Stimulated activated CD8-positive, alpha-beta memory T cell treated with anti-CD3 and anti-CD28 coated beads, Interleukin-2, amount 100 ng/mL, for 48 hours (primary cell): ENCODE results near the gene GOLT1A.

ENCODE experiments used
- DNase-seq, 2 donors: peaks; one replicate each; pipeline ENCODE4 v3.0.0-alpha.2; 2020; ENCODE audit warnings: low read depth in 2 of 2

GOLT1A gene

DNA sequence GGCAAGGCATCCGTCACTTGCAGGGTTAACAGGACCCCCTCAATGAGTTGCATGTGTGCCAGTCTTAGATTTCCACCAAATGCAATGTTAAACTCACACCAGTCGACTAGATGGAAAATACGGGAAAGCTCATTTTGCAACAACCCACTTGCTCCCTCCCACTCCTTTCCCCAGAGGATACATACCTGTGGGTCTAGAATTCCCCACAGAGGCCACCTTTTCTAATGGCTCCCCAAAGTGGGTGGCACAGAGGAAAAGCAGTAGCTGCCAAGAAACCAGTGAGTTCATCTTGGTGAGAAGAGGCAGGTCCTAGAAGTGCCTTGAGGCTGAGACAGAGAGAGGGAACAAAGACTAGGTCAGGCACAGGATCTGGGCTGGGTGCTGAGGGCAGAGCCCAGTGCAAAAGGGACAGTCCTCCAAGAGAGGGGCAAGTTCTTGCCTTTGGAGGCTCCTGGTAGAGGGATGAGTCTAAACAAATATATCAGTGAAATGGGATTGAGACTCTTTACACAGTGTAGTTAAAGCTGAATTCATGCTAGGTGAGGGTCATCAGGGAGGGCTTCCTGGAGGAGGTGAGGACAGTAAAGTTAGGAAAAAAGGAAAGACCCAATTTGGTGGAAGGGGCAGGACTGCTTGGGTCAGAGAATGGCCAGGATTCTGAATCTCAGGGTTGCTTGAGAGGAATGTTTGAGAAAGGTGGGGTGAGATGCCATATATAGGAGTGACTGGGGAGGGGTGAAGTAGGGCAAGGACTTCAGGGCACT lies 21.0 kb downstream of the GOLT1A start:
- no peak for DNase-seq

DNA sequence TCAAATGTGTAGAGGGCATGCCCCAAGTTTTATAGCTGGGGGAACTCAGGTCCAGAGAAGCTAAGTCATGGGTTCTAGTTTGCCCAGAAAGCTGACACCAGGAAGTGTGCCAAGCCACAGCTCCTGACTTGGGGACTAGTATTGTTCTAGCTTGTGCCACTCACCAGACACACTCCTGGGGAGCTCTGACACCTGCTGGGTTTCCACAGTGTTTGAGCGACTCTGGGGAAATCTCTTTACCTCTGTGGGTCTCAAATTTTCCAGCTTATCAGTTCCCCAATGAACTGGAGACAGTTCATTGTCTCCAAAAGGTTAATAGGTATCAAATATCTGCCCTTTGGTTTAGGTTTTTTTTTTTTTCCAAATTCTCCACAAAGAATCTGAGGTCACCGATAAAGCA lies 21.7 kb downstream of the GOLT1A start:
- DNase-seq: no peak

DNA sequence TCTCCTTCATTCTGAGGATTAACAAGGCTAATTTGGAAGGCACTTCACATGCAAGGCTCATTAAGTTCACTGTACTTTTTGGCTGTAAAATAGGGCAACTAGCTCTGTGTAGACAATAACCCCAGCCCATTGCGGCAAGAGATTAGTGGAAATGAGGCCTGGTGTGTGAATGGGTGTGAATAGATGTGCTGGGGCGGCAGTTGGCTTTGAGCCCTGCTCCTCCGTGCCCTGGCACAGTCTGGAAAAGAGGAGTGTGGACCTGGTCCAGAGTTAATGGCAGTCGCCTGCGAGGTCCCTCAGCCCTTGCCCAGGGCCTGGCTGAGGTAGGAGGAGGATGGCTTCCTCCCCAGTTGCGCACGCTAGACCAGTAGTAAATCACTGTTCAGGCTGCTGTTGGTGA lies 22.3 kb downstream of the GOLT1A start:
- DNase-seq: no peak

DNA sequence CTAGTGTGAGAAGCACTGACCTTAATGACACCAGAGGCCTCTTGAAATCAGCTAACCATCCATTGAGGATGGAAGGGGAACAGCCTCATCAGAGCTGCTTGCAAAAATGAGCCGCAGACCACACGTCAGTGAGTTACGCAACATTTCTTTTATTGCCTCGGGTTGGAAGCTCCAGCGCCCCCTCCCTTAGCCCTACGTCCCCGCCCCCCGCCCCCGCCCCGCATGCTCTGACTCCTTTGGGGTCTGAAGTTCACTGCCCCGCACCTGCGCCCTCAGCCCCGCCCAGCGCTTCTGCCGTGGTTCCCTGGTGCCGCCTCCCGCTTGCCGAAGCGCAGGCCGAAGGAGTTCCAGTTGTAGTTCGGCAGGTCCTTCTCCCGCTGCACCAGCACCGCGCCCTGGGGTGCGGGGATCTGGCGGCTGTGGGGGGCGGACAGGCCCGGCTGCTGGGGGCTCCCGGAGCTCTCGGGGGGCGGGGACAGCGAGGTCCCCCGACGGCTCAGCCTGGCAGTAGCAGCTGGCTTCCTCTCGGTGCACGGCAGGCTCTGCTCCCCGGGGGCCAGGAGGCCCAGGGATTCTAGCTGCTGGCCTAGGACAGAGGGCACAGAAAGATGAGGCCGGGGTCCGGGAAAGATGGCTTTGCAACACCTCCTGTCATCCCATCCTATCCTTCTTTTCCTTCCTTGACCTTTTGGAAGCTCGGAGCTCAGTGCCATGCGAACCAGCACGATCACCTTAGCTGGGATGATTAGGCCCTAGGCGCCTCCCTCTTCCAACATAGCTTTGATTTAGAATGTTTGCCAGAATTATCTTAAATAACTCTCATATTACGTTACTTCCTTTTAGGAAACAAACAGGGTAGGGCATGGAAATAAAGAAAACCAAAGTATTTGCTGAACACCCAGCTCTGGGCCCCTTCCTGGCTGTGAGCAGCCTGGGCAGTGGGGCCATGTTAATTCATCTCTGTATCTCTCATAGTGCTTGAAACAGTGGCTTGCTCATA lies 23.3 kb downstream of the GOLT1A start:
- peak in 1 of 2 donors; percentile 13 for DNase-seq

DNA sequence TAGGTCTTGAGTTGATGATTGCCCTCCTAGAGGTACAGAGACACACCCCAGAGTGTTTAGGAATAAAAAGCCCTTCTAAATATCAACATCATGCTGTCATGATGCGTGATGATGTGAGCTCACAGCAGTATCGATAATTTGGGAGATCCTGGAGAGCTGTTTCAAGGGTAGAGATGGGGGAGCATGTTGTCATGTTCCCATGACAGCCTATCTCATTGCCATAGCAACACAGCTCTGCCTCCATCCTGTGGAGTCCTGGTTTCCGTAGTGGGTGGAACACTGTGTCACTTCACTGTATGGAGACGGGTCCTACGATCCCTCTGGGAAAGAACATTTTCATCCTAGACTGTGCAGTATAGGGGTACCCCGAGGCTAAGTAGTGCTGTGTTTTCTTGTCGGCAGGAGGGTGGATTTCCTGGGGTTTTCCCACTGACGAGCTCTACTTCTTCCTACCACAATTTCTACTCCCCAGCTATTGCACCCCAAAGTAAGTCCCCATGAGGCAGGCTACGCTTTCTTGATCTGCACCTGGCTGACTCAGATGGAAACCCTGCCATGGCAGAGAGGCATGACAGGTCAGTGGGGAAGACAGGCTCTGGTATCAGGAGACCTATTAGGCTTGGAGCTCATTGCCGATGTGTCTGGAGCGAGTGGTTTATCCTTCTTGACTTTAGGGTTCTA lies 24.7 kb downstream of the GOLT1A start:
- no peak for DNase-seq

DNA sequence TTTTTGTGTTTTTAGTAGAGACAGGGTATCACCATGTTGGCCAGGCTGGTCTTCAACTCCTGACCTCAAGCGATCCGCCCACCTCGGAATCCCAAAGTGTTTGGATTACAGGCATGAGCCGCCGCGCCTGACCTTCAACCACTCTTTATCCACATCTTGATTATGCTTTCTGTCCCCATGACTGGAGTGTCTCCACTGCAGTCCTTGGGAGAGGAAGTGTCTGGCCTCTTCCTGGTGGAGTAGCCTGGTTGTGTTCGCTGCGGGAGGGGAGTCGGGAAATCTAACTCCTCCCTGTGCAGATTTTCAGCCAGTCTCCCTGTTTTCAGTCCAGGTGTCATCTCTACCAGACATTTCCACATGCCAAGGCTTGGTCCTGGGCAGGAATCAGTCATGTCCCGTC lies 27.2 kb downstream of the GOLT1A start:
- no peak for DNase-seq

DNA sequence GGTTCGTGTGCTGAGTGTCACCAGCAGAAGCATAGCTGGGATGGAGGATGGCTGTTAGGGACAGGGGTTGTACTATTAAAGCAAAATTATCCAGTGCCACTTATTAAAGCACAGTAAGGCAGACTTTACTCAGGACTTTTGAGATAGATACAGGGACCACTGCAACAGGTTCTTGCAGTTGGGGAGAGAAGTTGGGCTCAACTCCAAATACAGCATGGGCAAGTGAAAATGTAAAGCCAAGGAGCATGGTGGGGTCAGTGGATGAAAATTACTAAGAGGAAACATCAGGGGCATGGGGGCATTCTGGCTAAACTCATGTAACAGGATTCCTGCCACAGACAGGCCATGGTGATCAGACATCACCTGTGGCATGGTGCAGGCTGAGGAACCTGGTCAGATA lies 32.7 kb downstream of the GOLT1A start:
- DNase-seq: no peak

DNA sequence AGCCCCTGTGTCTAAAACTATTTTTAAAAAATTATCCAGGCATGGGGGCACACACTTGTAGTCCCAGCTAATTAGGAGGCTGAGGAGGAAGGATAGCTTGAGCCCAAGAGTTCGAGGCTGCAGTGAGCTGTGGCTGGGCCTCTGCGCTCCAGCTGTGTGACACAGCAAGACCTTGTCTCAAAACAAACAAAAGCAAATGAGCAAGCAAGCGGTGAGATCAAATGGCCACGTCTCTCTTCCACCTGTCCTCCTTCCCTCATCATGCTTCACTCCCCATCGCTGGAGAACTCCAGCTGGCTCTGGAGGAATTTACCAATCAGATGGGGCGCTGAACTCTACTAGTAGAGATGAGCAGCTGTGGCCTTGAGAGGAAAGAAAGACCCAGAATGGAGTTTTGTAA lies 33.7 kb downstream of the GOLT1A start:
- DNase-seq: no peak

DNA sequence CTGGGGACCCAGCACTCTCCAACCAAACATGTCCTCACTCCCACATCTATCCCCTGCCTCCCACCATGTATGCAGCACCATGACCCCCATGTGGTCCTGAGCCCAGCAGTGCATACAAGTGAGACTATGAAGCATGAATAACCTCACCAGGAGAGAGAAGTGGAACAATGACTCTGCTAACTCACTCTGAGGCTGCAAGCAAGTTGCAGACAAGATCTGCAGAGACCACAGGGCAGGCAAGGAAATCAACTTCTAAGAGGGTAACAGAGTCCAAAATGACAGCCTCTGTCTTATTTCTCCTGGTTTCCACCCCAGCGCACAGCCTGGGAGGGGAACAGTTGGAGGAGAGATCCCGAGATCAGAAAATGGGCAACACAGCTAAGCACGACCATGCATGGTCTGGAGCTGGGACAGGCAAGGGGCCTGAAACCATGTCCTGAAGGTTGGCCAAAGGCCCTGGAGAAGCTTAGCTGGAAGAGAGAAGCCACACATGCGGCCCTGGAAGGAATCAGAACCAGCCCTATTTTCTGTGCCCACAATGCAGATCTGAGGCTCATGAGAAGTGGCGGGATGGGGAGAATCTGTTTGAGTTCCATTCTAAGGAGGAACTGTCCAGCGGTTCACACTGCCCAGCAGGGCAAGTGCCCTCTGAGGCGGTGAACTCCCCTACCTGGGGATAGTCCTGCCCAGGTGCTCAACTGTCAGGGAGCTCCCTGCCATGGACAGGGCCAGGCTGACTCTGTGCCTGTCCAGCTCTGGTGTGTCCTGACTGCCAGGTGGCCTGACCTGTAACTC lies 35.1 kb downstream of the GOLT1A start:
- no peak for DNase-seq

DNA sequence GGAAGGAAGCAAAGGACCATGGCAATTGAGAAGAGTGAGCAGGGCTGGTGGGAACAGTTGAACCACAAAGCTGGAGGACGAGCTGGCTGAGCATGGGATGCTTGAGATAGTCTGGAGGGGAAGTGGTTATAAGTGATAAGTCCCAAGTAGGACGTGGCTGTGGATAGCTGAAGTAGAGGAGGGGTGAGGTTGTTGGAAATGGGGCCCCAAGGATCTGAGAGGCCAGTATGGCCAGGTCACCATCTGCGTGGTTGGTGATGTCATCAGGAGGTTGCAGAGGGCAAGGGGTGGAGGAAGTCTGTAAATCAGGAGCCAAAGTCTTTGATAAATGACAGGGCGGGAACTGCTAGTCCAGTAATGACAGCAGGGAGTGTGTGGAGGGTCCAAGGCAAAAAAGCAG lies 36.7 kb downstream of the GOLT1A start:
- no peak for DNase-seq

DNA sequence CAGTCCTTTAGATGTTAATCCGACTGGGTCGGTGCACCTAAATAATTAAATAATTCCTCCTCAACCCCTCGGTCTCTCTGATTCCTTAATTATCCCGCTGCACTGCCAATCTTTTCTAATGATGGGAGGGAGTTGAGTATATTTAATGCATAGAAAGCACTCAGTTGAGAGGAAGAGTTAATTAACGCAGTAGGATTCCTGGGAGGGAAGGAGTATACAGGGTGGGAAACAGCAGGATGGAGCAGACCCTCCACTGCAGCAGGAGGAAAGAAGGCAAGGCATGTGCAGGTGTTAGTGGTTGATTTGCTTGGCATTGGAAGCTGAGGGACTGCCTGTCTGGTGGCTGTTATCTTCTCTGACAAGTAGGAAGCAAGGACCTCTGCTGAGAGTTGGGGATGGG lies 37.7 kb downstream of the GOLT1A start:
- no peak for DNase-seq

DNA sequence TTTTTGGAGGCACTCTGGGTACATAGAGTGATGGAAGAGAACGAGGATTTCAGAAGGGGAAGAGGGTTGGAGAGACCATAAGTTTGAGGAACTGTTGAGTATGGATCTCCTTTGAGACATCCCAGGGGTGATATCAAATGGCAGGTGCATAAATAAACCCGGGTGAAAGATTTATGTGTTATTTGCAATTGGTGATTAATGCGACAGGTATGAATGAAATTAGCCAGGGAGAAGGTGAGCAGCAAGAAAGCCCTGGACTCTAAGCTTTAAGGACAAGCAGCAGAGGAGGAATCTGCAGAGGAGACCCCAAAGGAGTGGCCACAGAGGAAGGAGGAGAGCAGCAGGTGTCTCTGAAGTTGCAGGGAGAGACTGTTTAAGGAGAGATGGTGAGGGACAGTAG lies 38.8 kb downstream of the GOLT1A start:
- no peak for DNase-seq

DNA sequence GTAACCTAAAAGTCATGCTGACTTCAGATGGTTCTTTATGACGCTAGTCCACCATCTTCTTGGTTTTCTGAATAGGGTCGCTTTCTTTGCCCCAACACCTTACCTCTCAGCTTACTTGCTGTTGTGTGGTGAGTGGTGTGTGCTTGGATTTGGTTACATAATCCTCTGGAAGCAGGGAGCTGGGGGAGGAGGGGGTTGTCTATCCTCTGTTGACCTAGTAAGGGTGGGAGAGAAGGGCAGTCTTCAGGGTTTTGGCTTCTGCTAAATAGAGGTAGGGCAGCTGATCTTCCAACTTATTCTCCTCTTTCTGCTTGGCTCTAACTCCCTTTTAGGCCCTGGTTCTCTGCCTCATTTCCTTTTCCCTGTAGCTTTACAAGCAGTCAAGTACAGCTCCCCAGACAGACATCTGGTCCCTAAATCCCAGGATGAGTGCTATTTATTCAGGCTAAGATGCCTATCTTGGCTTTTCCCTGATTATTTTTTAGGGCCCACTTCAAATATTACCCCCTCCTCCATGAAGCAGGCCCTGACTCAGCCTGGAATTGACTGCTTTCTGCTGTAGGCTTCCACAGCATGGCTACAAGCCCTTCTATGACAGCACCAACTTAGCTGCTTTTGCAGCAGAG lies 41.3 kb downstream of the GOLT1A start:
- DNase-seq: no peak

DNA sequence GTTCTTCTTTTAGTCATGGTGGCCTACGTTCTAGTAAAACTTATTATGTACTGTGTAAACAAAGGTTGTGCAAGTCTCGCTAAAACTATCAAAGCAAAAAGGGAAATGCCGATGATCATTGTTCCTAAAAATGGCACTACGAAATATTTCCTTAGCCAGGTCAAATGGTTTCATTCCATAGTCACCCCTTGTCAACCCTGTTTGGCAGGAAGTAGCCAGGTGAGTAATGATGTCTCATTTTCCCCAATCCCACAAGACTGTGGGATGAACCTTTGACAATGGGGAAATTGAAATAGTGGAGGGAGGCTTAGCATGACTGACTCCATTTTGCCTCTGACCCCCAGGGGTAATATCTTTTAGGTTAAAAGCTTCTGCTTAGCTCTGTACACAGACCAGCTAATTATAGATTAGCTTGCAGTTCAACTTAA lies 42.0 kb downstream of the GOLT1A start:
- DNase-seq: no peak

DNA sequence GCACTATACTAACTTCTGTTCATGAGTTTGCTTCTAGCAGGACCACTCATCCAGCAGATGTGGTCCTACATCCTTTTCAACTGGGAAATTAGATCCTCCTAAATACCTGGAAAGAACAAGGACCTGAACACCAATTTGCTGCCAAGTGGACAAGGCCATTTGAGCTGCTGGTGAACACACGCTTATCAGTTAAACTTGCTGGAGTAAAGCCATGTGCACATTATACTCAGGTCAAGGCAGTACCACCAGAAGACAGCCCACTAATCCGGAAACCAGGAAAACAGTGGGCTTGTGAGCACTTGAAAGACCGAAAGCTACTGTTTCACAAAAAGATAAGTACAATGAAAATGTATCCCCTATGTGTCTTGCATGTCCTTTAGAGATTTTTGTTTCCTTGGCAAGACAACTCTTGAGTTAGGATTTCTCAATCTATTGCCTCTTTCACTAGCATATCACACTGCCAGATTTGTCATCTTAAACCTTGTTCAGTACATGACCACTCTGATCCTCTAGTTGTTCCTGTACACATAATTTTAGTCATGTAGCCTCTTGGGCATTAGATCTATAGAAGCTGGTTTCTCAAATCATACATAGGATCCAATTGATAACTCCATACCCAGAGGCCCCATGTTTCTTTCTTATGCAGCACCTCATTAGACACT lies 43.2 kb downstream of the GOLT1A start:
- DNase-seq: no peak

DNA sequence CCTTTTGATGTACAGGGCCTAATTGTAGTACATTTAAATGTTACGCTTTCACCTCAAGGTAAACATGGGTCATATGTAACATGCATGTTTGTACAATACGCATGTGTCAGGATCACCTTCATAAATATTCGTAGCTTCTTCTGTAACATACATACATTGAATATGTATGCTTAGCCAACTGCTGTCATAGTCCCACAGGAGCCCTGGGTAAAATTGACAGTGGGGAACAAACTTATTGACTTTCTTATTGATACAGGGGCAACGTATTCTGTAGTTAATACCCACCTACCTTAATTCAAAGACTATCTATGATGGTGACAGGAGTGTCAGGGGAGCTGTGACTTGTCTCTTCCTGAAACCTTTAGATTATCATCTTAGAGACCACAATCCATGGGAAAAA lies 43.9 kb downstream of the GOLT1A start:
- no peak for DNase-seq

DNA sequence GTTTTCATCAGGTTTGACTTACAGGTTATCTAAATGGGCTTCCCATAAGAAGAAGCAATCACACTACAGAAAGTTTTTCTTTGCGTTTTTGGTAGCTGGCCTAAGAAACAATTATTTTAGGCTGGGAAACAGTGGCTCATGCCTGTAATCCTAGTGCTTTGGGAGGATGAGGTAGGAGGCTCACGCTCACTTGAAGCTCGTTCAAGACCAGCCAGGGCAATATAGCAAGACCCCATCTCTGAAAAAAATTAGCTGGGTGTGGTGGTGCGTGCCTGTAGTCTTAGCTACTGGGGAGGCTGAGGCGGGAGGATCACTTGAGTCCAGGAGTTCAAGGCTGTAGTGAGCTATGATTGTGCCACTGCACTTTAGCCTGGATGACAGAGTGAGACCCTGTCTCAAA lies 46.1 kb downstream of the GOLT1A start:
- DNase-seq: no peak

DNA sequence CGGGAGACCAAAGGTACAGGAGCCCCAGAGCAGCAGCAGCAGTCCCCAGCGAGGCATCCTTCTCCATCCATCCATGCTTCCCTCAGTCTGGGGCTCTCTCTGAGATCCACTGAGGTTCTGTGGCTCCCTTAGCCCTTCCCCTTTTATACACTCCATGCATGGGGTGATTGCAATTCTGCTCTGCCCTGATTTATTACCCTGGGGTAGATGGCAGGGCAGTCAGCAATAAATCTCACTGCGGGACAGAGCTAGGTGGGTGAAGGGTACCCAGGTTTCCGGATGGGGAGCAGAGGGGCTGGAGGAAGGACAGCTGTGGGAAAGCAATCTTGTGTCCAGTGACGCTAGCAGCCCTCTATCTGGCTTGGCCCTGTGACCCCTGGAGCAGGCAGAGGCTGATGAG lies 47.6 kb downstream of the GOLT1A start, which contains the start of gene REN:
Gene REN, minus strand, starts transcription at position 119 of the 400 bp plus-strand sequence. Its CDS starts 44 bp downstream, at position 75.
- no peak for DNase-seq

DNA sequence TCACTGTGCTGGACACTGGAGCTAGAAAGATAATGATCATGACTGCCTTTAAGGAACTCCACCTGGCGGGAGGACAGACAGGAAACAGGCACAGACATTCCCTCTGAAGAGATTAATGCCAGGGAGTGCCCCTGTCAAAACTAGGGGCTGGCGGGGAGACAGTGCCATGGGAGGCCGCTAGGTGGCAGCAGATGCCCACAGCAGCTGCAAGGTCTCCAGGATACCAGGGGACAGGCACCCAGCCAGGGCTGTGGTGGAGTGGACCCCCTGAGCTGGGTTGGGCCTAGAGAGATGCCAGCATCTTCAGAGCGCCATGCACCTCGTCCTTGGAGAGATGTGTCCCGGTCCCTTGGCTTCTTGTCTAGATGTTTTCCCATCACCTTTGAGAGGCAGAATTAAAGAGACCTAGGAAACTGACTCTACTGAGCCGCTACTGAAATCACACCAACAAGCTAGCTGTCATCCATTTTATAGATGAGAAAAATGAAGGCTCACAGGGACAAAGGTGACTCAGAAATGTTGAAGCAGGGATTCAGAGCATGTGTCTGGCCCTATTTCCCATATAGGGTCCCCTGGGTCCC lies 51.2 kb downstream of the GOLT1A start:
- peak; percentile 60 to 72 for DNase-seq
